ENCODE measurements around the gene POLD1. TPM values are rescaled to one million over a fixed set of nuclear protein-coding genes. Genes with fewer than 3 reads are reported as not detected.
"Not testable (repeated sequence)": the region's sequence is repeated elsewhere in the genome, so short reads cannot be mapped to it uniquely, and the experiment has no call there.

The POLD1 gene
- total RNA-seq, 1 donor from 2014 or later = 7.2 TPM

GRCh38 chr19:50390952-50391351 lies 6.8 kb downstream of the POLD1 start:
- DNase-seq (ENCODE audit: low spot score) = not testable (repeated sequence)

DNA sequence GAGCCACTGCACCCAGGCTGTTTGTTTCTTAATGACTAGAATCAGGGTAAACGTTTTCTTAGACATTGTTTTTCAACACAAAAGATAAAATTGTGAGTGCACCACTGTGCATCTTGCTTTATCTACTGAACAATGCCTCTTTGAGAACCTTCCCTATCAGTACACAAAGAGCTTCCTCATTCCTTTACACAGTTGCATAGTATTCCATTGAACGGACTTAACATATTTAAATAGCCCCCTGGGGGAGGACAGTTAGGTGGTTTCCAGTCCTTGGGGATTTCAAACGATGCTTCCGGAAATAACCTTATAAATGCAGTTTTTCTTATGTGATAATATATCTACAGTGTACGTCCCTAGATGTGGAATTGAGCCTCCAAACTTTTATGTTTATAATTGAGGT lies 8.6 kb downstream of the POLD1 start:
- no peak for DNase-seq (ENCODE audit: low spot score)

DNA sequence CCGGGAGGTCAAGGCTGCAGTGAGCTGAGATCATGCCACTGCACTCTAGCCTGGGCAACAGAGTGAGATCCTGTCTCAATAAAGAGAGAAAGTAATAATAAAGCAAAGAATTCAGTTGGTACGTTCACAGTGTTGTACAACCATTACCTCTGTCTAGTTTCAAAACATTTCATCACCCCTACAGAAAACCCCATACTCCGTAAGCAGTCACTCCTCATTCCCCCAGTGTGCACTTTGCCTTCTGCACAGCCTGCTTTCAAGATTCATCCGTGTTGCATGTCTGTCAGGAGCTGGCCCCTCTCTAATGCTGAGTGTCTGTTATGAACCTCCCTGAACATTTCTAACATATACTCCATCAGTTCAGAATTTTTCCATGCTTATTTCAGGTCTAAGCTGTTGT lies 9.4 kb downstream of the POLD1 start:
- no peak for DNase-seq (ENCODE audit: low spot score)

- no peak for DNase-seq (ENCODE audit: low spot score)
Measured at GRCh38 chr19:50394017-50394416, 9.9 kb downstream of the POLD1 start.

DNA sequence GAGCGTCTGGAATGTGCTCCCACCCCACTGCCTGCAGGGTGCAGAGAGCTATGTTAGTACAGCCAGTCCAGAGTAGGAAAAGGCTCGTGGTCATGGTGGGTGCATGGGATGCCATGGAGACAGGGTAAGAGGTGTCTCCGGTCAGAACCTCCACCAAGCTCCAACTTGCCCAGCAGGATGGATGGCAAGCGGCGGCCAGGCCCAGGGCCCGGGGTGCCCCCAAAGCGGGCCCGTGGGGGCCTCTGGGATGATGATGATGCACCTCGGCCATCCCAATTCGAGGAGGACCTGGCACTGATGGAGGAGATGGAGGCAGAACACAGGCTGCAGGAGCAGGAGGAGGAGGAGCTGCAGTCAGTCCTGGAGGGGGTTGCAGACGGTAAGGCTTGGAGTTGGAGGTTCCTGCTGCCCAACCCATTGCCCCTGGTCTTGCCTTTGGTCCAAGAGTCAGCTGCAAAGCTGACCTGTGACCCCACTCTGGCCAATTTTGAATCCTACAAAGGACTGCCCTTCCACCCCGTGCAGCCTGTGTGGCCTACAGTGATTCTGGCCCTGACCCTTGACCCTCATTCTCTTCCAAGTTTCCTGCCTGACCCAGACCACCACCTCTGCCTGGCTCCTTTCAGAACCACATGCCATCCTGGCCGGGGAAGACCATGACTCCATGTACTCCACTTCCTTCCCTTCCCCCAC lies 14.7 kb downstream of the POLD1 start:
- no peak for DNase-seq (ENCODE audit: low spot score)

DNA sequence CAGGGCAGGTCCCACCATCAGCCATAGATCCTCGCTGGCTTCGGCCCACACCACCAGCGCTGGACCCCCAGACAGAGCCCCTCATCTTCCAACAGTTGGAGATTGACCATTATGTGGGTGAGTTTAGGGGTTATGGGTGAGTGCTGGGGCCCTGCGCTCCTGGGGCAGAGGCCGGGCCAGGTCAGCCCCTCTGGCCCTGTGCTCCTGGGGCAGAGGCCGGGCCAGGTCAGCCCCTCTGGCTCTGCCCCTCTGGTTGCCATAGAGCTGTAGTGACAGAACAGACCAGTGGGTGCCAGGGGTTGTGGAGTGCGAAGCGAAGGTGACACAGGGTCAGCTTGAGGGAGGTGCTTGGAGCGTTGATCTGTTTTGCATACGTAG lies 15.2 kb downstream of the POLD1 start:
- DNase-seq (ENCODE audit: low spot score) = no peak

DNA sequence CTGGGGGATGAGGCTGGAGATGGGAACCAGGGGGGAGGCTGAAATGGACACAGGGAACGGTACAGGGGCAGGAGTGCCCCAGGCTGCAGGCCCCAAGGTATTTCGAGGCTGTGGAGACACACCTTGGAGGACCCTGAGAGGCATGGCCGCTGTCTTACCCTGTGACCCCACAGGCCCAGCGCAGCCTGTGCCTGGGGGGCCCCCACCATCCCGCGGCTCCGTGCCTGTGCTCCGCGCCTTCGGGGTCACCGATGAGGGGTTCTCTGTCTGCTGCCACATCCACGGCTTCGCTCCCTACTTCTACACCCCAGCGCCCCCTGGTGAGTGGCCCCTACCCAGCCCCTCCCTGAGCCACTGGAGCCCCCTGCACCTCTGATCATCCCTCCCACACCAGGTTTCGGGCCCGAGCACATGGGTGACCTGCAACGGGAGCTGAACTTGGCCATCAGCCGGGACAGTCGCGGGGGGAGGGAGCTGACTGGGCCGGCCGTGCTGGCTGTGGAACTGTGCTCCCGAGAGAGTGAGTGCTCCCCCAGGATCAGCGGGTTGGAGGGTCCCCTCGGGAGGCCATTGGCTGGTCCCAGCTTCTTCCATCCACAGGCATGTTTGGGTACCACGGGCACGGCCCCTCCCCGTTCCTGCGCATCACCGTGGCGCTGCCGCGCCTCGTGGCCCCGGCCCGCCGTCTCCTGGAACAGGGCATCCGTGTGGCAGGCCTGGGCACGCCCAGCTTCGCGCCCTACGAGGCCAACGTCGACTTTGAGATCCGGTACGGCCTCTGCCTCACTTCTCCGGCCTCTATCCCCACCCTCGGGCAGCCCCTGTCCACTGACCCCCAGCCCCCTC lies 17.7 kb downstream of the POLD1 start:
- no peak for DNase-seq (ENCODE audit: low spot score)

- DNase-seq (ENCODE audit: low spot score) = no peak
Measured at GRCh38 chr19:50402544-50403301, 18.6 kb downstream of the POLD1 start.

DNA sequence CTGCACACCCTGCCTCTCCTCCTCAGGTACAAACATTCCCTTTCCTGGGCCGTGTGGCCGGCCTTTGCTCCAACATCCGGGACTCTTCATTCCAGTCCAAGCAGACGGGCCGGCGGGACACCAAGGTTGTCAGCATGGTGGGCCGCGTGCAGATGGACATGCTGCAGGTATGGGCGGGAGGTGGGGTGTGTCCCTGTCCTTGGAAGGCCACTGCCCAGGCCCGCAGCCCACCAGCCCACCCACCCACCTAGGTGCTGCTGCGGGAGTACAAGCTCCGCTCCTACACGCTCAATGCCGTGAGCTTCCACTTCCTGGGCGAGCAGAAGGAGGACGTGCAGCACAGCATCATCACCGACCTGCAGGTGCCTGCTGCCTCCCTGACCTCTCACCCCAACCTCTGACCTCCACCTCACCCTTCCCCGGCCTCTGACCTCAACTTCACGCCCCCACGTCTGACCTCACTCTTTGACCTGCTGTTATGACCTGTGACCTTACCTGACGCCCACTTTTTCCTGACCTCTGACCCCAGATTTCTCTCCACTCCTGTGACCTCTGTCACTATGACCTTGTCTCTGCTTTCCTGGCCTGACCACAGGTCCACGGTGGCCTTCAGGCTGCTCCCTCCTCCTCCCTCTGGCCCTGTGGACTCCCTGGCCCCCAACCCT lies 22.1 kb downstream of the POLD1 start:
- no peak for DNase-seq (ENCODE audit: low spot score)

GRCh38 chr19:50406829-50407228 lies 22.7 kb downstream of the POLD1 start:
- DNase-seq (ENCODE audit: low spot score) = no peak

GRCh38 chr19:50409347-50409746 lies 25.2 kb downstream of the POLD1 start:
- DNase-seq (ENCODE audit: low spot score) = no peak

GRCh38 chr19:50410109-50410508 lies 26.0 kb downstream of the POLD1 start:
- DNase-seq (ENCODE audit: low spot score) = no peak

DNA sequence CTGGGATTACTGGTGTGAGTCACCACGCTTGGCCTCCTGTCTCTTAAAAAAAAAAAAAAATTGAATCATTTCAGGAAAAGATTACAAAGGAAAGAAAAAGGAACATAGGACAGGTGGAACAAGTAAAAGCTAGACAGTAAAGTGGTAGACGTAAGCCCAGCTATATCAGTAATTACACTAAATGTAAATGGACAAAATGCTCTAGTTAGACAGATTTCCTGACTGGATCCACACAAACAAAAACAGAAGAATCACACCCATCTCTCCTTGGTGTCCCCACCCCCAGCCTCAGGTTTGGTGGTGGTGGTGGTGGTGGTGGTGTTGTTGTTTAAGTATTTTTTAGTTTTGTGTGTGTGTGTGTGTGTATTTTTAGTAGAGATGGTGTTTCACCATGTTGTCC lies 28.3 kb downstream of the POLD1 start:
- no peak for DNase-seq (ENCODE audit: low spot score)

GRCh38 chr19:50413096-50413495 lies 28.9 kb downstream of the POLD1 start:
- no peak for DNase-seq (ENCODE audit: low spot score)

- DNase-seq (ENCODE audit: low spot score) = no peak
Measured at GRCh38 chr19:50413531-50413930, 29.4 kb downstream of the POLD1 start.

DNA sequence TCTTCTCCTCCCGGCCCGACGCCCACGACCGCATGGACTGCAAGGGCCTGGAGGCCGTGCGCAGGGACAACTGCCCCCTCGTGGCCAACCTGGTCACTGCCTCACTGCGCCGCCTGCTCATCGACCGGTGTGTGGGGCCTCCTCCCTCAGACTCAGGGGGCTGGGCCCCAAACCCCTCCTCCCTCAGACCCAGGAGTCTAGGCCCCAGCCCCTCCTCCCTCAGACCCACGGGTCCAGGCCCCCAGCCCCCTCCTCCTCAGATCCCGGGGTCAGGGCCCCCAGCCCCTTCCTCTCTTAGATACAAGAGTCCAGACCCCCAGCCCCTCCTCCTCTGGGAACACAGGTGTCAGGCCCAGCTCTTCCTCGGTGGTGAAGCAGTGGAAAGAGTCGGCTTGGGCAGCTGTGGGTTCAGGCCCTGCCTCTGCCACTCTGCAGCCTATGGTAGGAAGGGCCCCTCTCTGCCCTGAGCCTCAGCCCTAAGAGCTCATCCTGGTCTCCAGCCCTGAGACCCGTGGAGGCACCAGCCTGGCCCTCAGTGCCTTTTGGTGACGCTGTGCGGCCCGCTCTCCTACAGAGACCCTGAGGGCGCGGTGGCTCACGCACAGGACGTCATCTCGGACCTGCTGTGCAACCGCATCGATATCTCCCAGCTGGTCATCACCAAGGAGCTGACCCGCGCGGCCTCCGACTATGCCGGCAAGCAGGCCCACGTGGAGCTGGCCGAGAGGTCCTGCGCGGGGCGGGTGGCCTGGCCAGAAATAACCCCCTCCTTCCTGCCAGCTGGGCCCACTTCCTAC lies 30.9 kb downstream of the POLD1 start:
- peak; percentile 55 for DNase-seq (ENCODE audit: low spot score)

GRCh38 chr19:50415661-50416033 lies 31.5 kb downstream of the POLD1 start:
- DNase-seq (ENCODE audit: low spot score) = no peak

GRCh38 chr19:50416034-50416977 lies 32.2 kb downstream of the POLD1 start:
- no peak for DNase-seq (ENCODE audit: low spot score)

- DNase-seq (ENCODE audit: low spot score) = no peak
Measured at GRCh38 chr19:50417111-50418081, 33.2 kb downstream of the POLD1 start.

Data from umbilical cord (tissue), 2 donors.